HEK293 (cell line): ENCODE results near the gene HMX3.

Experiments
- CTCF ChIP-seq: fragments of 450-650 bp; formaldehyde crosslinking; IDR thresholded peaks from 2 replicates; pipeline ENCODE4 v1.5.1; 2016; ENCODE audit warnings: missing biosample characterization, missing genetic modification characterization
- GLIS1 ChIP-seq: fragments of 450-650 bp; formaldehyde crosslinking; IDR thresholded peaks from 2 replicates; pipeline ENCODE4 v1.5.1; 2016; ENCODE audit warnings: missing biosample characterization, missing genetic modification characterization
- GLIS2 ChIP-seq: fragments of 450-650 bp; formaldehyde crosslinking; IDR thresholded peaks from 2 replicates; pipeline ENCODE4 v1.5.1; 2016; ENCODE audit warnings: missing biosample characterization, missing genetic modification characterization
- HOXC10 ChIP-seq: sonication (generic); formaldehyde crosslinking; IDR thresholded peaks from 2 replicates; pipeline ENCODE4 v1.8.1; 2023; ENCODE audit warnings: mild to moderate bottlenecking, missing genetic modification reagents
- KLF1 ChIP-seq: fragments of 450-650 bp; formaldehyde crosslinking; IDR thresholded peaks from 2 replicates; pipeline ENCODE4 v1.5.1; 2016; ENCODE audit warnings: missing biosample characterization, missing genetic modification characterization
- MEIS1 ChIP-seq: sonication (generic); formaldehyde crosslinking; IDR thresholded peaks from 2 replicates; pipeline ENCODE4 v1.8.1; 2022; ENCODE audit warnings: missing genetic modification reagents, mild to moderate bottlenecking, borderline replicate concordance
- SP7 ChIP-seq: fragments of 450-650 bp; formaldehyde crosslinking; IDR thresholded peaks from 2 replicates; pipeline ENCODE4 v1.5.1; 2016; ENCODE audit warnings: missing biosample characterization, missing genetic modification characterization
- ZBTB11 ChIP-seq: fragments of 450-650 bp; formaldehyde crosslinking; conservative IDR thresholded peaks from 2 replicates; pipeline ENCODE4 v1.5.1; 2016; ENCODE audit warnings: low read depth, missing biosample characterization, missing genetic modification characterization
- ZBTB20 ChIP-seq: fragments of 450-650 bp; formaldehyde crosslinking; IDR thresholded peaks from 2 replicates; pipeline ENCODE4 v1.5.1; 2016; ENCODE audit warnings: missing biosample characterization, missing genetic modification characterization
- ZBTB21 ChIP-seq: fragments of 450-650 bp; formaldehyde crosslinking; IDR thresholded peaks from 2 replicates; pipeline ENCODE4 v1.5.1; 2017; ENCODE audit warnings: missing biosample characterization, missing genetic modification characterization
- ZFHX2 ChIP-seq: fragments of 450-650 bp; formaldehyde crosslinking; conservative IDR thresholded peaks from 2 replicates; pipeline ENCODE4 v1.5.1; 2016; ENCODE audit warnings: missing biosample characterization, missing genetic modification characterization
- ZFP69B ChIP-seq: fragments of 450-650 bp; formaldehyde crosslinking; IDR thresholded peaks from 2 replicates; pipeline ENCODE4 v1.5.1; 2016; ENCODE audit warnings: missing biosample characterization, missing genetic modification characterization
- ZIC2 ChIP-seq: fragments of 450-650 bp; formaldehyde crosslinking; IDR thresholded peaks from 2 replicates; pipeline ENCODE4 v1.5.1; 2016; ENCODE audit warnings: missing biosample characterization, missing genetic modification characterization
- ZNF148 ChIP-seq: fragments of 450-650 bp; formaldehyde crosslinking; IDR thresholded peaks from 2 replicates; pipeline ENCODE4 v1.5.0; 2017; ENCODE audit warnings: missing biosample characterization, missing genetic modification characterization, borderline replicate concordance
- ZNF157 ChIP-seq: fragments of 450-650 bp; formaldehyde crosslinking; IDR thresholded peaks from 2 replicates; pipeline ENCODE4 v1.5.1; 2016; ENCODE audit warnings: missing biosample characterization, missing genetic modification characterization
- ZNF24 ChIP-seq: fragments of 450-650 bp; formaldehyde crosslinking; IDR thresholded peaks from 2 replicates; pipeline ENCODE4 v1.5.1; 2016; ENCODE audit warnings: missing biosample characterization, missing genetic modification characterization
- ZNF266 ChIP-seq: fragments of 450-650 bp; formaldehyde crosslinking; IDR thresholded peaks from 2 replicates; pipeline ENCODE4 v1.5.1; 2016; ENCODE audit warnings: missing biosample characterization, missing genetic modification characterization, low read depth
- ZNF501 ChIP-seq: fragments of 450-650 bp; formaldehyde crosslinking; IDR thresholded peaks from 2 replicates; pipeline ENCODE4 v1.5.1; 2016; ENCODE audit warnings: missing biosample characterization, missing genetic modification characterization
- ZNF623 ChIP-seq: fragments of 450-650 bp; formaldehyde crosslinking; IDR thresholded peaks from 2 replicates; pipeline ENCODE4 v1.5.1; 2016; ENCODE audit warnings: missing biosample characterization, missing genetic modification characterization
- ZNF654 ChIP-seq: fragments of 450-650 bp; formaldehyde crosslinking; IDR thresholded peaks from 2 replicates; pipeline ENCODE4 v1.5.1; 2016; ENCODE audit warnings: low read depth, missing biosample characterization, missing genetic modification characterization
- ZNF701 ChIP-seq: fragments of 450-650 bp; formaldehyde crosslinking; IDR thresholded peaks from 2 replicates; pipeline ENCODE4 v1.5.1; 2016; ENCODE audit warnings: missing biosample characterization, missing genetic modification characterization
- ZNF791 ChIP-seq: fragments of 450-650 bp; formaldehyde crosslinking; IDR thresholded peaks from 2 replicates; pipeline ENCODE4 v1.5.1; 2016; ENCODE audit warnings: missing biosample characterization, missing genetic modification characterization
- ZXDB ChIP-seq: fragments of 450-650 bp; formaldehyde crosslinking; IDR thresholded peaks from 2 replicates; pipeline ENCODE4 v1.5.1; 2016; ENCODE audit warnings: missing biosample characterization, missing genetic modification characterization
- TF ChIP-seq, protein P1 (sequence below): fragments of 450-650 bp; formaldehyde crosslinking; IDR thresholded peaks from 2 replicates; pipeline ENCODE4 v1.5.1; 2016; ENCODE audit warnings: missing biosample characterization, missing genetic modification characterization

HMX3 gene

DNA sequence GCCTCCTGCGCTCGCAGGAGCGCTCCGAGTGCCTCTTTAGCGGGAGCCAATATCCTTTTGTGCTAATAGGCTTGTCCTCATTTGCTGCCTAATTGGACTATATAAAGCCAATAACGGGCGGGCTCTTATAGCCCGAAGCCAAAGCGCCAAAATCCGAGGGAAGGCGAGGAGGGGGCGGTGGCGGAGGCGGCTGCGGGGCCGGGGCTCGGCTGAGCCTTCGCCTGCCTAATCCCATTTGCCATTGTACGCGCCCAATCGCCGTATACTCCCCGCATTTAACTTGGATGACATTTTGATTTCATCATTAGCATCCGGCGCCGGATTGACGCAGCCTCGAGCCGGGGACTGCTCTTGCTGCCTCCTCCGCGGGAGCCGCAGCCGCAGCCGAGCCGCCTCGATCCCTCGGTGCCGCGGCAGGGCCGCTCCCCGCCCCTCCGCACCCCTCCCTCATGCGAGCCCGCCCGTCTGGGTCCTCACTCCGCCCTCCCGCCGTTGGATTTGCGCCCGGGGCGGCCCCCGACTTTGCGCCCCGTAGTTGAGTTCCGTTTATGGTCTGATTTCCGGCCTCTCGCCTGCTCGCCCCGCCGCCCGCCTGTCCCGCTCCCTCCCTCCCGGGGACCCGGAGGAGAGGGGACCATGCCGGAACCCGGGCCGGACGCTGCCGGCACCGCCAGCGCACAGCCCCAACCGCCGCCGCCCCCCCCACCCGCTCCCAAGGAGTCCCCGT, at the start of gene HMX3 (continued):
- TF ChIP-seq CTCF (tag by site-specific recombination) (no peak), HOXC10 (no peak), ZXDB (tag by site-specific recombination) (peak; percentile 9; the same call in 1 of the 2 replicates), ZNF266 (tag by site-specific recombination) (no peak), ZBTB21 (no peak), ZIC2 (peak; percentile 30; the same call in 1 of the 2 replicates), ZNF791 (tag by site-specific recombination) (no peak), ZFP69B (no peak), ZBTB20 (tag by site-specific recombination) (peak; percentile 50; the same call in 1 of the 2 replicates), GLIS1 (tag by site-specific recombination) (no peak; the same call in 1 of the 2 replicates), ZNF157 (tag by site-specific recombination) (no peak), ZNF701 (tag by site-specific recombination) (no peak), ZNF501 (tag by site-specific recombination) (peak; percentile 41; the same call in 1 of the 2 replicates), ZFHX2 (peak; percentile 85), MEIS1 (no peak), ZNF148 (tag by site-specific recombination) (no peak), KLF1 (tag by site-specific recombination) (peak; percentile 80), ZNF654 (tag by site-specific recombination) (no peak), SP7 (0 out of 2 replicates have a peak, but pooled peaks have one; percentile 31), ZNF623 (tag by site-specific recombination) (no peak), ZBTB11 (peak; percentile 77), ZNF24 (tag by site-specific recombination) (no peak), GLIS2 (tag by site-specific recombination) (peak; percentile 69; the same call in 1 of the 2 replicates)
- TF ChIP-seq, protein P1, sequence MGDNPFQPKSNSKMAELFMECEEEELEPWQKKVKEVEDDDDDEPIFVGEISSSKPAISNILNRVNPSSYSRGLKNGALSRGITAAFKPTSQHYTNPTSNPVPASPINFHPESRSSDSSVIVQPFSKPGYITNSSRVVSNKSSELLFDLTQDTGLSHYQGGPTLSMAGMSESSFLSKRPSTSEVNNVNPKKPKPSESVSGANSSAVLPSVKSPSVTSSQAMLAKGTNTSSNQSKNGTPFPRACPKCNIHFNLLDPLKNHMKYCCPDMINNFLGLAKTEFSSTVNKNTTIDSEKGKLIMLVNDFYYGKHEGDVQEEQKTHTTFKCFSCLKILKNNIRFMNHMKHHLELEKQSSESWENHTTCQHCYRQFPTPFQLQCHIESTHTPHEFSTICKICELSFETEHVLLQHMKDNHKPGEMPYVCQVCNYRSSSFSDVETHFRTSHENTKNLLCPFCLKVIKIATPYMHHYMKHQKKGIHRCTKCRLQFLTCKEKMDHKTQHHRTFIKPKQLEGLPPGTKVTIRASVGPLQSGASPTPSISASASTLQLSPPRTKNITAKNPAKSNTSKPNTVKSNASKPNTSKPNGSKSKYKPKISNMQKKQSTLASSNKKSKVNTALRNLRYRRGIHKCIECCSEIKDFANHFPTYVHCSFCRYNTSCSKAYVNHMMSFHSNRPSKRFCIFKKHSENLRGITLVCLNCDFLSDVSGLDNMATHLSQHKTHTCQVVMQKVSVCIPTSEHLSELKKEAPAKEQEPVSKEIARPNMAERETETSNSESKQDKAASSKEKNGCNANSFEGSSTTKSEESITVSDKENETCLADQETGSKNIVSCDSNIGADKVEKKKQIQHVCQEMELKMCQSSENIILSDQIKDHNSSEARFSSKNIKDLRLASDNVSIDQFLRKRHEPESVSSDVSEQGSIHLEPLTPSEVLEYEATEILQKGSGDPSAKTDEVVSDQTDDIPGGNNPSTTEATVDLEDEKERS (tag by site-specific recombination): no peak
